Nephron (organoid): ENCODE results near the gene FAM120B.

Experiments used
- H3K27ac Mint-ChIP-seq, 3 experiments: 2 replicates each; pipeline ENCODE4 v1.8.0; 2020; ENCODE audit warnings: mixed read lengths in 3 of 3, mild to moderate bottlenecking in 2 of 3, moderate library complexity in 1 of 3
- H3K27me3 Mint-ChIP-seq: 2 replicates; pipeline ENCODE4 v1.8.0; 2021; ENCODE audit warnings: low read depth, mild to moderate bottlenecking, moderate library complexity, mixed read lengths
- H3K36me3 Mint-ChIP-seq: 2 replicates; pipeline ENCODE4 v1.8.0; 2020; ENCODE audit warnings: low read depth, mixed read lengths
- H3K4me1 Mint-ChIP-seq: 2 replicates; pipeline ENCODE4 v1.8.0; 2020; ENCODE audit warnings: mixed read lengths
- H3K4me3 Mint-ChIP-seq, 3 experiments: 2 replicates each; pipeline ENCODE4 v1.8.0; 2020; ENCODE audit warnings: mild to moderate bottlenecking in 3 of 3, mixed read lengths in 3 of 3, moderate library complexity in 2 of 3
- H3K9me3 Mint-ChIP-seq: 2 replicates; pipeline ENCODE4 v1.8.0; 2020; ENCODE audit warnings: mixed read lengths
- TF ChIP-seq, protein P1 (sequence below), 3 experiments: fragments of 200-600 bp; sonication (generic); IDR thresholded peaks; one replicate each; pipeline ENCODE4 v1.5.0; 2021; ENCODE audit warnings: antibody characterized with exemption in 3 of 3; ENCODE audit not compliant: unreplicated experiment in 3 of 3

Gene FAM120B

GRCh38 chr6:170270984-170271593 is 35.5 kb upstream of the FAM120B start:
- H3K9me3 Mint-ChIP-seq: no peaks in the 10 kb centered on the region
- no peak overlapping the region for H3K4me3 Mint-ChIP-seq
- H3K27ac Mint-ChIP-seq: no peak overlapping the region
- TF ChIP-seq, protein P1, sequence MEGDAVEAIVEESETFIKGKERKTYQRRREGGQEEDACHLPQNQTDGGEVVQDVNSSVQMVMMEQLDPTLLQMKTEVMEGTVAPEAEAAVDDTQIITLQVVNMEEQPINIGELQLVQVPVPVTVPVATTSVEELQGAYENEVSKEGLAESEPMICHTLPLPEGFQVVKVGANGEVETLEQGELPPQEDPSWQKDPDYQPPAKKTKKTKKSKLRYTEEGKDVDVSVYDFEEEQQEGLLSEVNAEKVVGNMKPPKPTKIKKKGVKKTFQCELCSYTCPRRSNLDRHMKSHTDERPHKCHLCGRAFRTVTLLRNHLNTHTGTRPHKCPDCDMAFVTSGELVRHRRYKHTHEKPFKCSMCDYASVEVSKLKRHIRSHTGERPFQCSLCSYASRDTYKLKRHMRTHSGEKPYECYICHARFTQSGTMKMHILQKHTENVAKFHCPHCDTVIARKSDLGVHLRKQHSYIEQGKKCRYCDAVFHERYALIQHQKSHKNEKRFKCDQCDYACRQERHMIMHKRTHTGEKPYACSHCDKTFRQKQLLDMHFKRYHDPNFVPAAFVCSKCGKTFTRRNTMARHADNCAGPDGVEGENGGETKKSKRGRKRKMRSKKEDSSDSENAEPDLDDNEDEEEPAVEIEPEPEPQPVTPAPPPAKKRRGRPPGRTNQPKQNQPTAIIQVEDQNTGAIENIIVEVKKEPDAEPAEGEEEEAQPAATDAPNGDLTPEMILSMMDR (IDR thresholded peaks at IDR 0.05; ENCODE audit: unreplicated experiment in 3 of 3): no peak
- peaks cover 43% of the 10 kb centered on the region for H3K4me1 Mint-ChIP-seq
- H3K27me3 Mint-ChIP-seq: peaks cover 26% of the 10 kb centered on the region
- no peaks in the 10 kb centered on the region for H3K36me3 Mint-ChIP-seq

DNA sequence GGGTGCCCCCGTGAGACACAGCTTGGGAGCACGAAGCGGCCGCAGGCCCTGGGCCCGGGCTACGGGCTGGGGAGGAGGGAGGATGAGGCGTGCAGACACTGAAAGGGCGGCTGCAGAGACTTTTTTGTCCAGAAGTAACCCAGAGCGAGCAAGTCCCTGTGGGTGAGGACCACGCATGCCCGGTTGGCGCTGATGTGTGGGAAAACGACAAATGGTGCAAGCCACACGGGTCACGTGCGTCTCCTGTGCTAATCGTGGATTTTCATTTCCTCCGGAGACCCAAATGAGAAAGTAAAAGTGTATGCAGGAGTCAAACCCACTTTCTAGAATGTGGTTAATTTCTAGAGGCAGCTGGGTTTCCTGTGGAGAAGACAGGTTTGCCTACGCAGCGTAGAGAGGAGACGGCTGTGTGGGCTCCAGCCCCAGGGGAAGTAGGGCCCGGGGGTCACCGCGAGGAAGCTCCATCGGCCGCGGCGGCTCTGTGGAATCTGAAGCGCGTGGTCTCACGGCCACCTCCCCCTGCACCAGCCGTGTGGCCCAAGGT is 34.7 kb upstream of the FAM120B start:
- TF ChIP-seq, protein P1 (IDR thresholded peaks at IDR 0.05; ENCODE audit: unreplicated experiment in 3 of 3): no peak
- no peaks in the 10 kb centered on the region for H3K9me3 Mint-ChIP-seq
- H3K4me3 Mint-ChIP-seq: no peak overlapping the region
- peaks cover 28% of the 10 kb centered on the region for H3K27me3 Mint-ChIP-seq
- H3K36me3 Mint-ChIP-seq: no peaks in the 10 kb centered on the region
- H3K4me1 Mint-ChIP-seq: peaks cover 43% of the 10 kb centered on the region
- no peak overlapping the region for H3K27ac Mint-ChIP-seq

DNA sequence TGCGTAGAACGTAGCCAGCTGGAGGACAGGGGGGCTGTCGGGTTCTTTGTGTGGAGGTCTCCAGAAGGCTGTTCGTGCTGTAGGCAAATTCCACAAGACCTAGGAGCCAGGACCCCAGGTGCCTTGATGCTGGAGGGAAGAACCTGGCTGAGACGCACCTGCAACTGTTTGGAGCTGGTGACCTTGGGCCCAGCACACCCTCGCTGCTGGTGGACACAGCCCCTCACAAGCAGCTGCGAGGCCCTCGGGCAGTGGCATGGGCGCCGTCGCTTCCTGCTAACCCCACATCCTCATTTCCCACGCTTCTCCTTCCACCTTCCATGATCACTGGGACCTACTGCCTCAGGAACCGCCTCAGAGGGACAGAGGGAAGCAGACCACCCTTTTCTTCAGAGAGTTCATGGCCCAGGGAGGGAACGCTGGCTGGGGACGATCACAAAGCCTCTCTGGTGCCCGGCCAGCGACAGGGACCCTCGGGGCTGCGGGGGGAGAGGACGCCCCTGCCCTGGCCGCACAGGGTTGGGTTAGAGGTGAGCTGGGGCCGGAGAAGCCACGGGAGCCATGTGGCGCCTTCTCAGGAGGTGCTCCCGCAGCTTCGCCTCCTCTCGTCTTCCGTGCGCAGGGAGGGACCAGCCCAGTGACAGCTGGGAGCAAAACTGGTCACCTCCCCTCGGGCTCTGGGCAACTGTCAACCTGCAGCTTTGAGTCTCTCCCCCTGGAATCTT is 34.1 kb upstream of the FAM120B start:
- no peaks in the 10 kb centered on the region for H3K9me3 Mint-ChIP-seq
- H3K36me3 Mint-ChIP-seq: no peaks in the 10 kb centered on the region
- no peak overlapping the region for H3K27ac Mint-ChIP-seq
- peaks cover 47% of the 10 kb centered on the region for H3K4me1 Mint-ChIP-seq
- H3K4me3 Mint-ChIP-seq: no peak overlapping the region
- TF ChIP-seq, protein P1 (IDR thresholded peaks at IDR 0.05; ENCODE audit: unreplicated experiment in 3 of 3): no peak
- H3K27me3 Mint-ChIP-seq: peaks cover 28% of the 10 kb centered on the region

- no peak overlapping the region for H3K27ac Mint-ChIP-seq
Measured at GRCh38 chr6:170273191-170273590, 33.4 kb upstream of the FAM120B start.

DNA sequence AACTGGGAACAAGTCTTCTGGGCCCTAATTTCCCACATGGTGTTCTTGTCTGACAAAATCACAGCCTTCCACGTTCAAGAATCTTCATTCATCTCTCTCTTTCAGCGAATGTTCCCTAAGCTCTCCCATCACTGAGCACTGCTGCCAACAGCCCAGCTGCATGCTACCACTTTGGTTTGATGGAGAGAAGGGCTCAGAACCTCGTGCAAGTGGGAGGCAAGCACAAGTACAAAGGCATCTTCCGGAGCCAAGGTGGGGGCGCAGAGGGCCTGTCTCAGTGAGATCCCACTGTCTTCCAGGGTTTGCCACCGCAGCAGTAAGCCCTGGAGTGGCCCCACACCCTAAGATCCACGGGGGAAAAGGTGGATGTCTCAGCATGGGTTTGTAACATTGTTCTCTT is 32.9 kb upstream of the FAM120B start:
- H3K9me3 Mint-ChIP-seq: no peaks in the 10 kb centered on the region
- H3K27me3 Mint-ChIP-seq: peaks cover 21% of the 10 kb centered on the region
- peaks cover 40% of the 10 kb centered on the region for H3K4me1 Mint-ChIP-seq
- H3K4me3 Mint-ChIP-seq: no peak overlapping the region
- no peak overlapping the region for H3K27ac Mint-ChIP-seq
- TF ChIP-seq, protein P1 (IDR thresholded peaks at IDR 0.05; ENCODE audit: unreplicated experiment in 3 of 3): no peak
- H3K36me3 Mint-ChIP-seq: no peaks in the 10 kb centered on the region

More at GRCh38 chr6:170273191-170273590, 33.4 kb upstream of the FAM120B start:
- Mint-ChIP-seq H3K36me3 (no peaks in the 10 kb centered on the region), H3K27me3 (peaks cover 22% of the 10 kb centered on the region), H3K4me3 (no peak overlapping the region), H3K4me1 (peaks cover 41% of the 10 kb centered on the region), H3K9me3 (no peaks in the 10 kb centered on the region)
- TF ChIP-seq, protein P1 (IDR thresholded peaks at IDR 0.05; ENCODE audit: unreplicated experiment in 3 of 3): no peak
